NB4 (cell line): ENCODE data around the gene BTF3.
"Not testable (repeated sequence)": the region's sequence is repeated elsewhere in the genome, so short reads cannot be mapped to it uniquely, and the experiment has no call there.

ENCODE experiments used
- DNase-seq: peaks from one replicate; pipeline ENCODE4 v3.0.0; 2010; ENCODE audit warnings: low read depth
- H3K4me3 ChIP-seq: one replicate; pipeline ENCODE4 v1.5.1; 2011; ENCODE audit warnings: mild to moderate bottlenecking, low read depth, low read length, moderate library complexity
- CTCF ChIP-seq: IDR thresholded peaks from one replicate; pipeline ENCODE4 v1.5.1; 2012; ENCODE audit warnings: low read depth, low read length
- MAX ChIP-seq: IDR thresholded peaks from 2 replicates; pipeline ENCODE4 v1.6.1; 2011; ENCODE audit warnings: low read depth, low read length
- MYC ChIP-seq: IDR thresholded peaks from 2 replicates; pipeline ENCODE4 v1.6.1; 2011; ENCODE audit warnings: low read depth, low read length
- POLR2A ChIP-seq: IDR thresholded peaks from 2 replicates; pipeline ENCODE4 v1.6.1; 2011; ENCODE audit warnings: mild to moderate bottlenecking; ENCODE audit not compliant: insufficient read length; ENCODE audit errors: extremely low read depth

Gene BTF3

GRCh38 chr5:73451224-73452130 lies 46.8 kb upstream of the BTF3 start:
- peak; percentile 51 for DNase-seq
- H3K4me3 ChIP-seq = no peak overlapping the region
- TF ChIP-seq MYC (no peak), CTCF (peak; percentile 38)

GRCh38 chr5:73452215-73452614 lies 46.0 kb upstream of the BTF3 start:
- no peak for DNase-seq
- no peak overlapping the region for H3K4me3 ChIP-seq
- TF ChIP-seq MAX = no peak
- no peak for TF ChIP-seq POLR2A
- TF ChIP-seq CTCF = no peak
- TF ChIP-seq MYC = no peak

- DNase-seq = peak; percentile 44
- H3K4me3 ChIP-seq = no peak overlapping the region
- TF ChIP-seq MAX (peak; percentile 76), POLR2A (no peak), CTCF (peak; percentile 80)
Measured at GRCh38 chr5:73454379-73455036, 43.7 kb upstream of the BTF3 start.

- H3K4me3 ChIP-seq, DNase-seq: not testable (repeated sequence)
Measured at GRCh38 chr5:73456462-73456861, 41.8 kb upstream of the BTF3 start.

GRCh38 chr5:73459366-73459765 lies 38.9 kb upstream of the BTF3 start:
- no peak overlapping the region for H3K4me3 ChIP-seq
- no peak for TF ChIP-seq MYC
- no peak for TF ChIP-seq MAX
- no peak for TF ChIP-seq CTCF
- no peak for TF ChIP-seq POLR2A
- no peak for DNase-seq

GRCh38 chr5:73460133-73460532 lies 38.1 kb upstream of the BTF3 start:
- DNase-seq = no peak
- TF ChIP-seq MYC = no peak
- no peak for TF ChIP-seq POLR2A
- no peak for TF ChIP-seq MAX
- TF ChIP-seq CTCF = no peak
- no peak overlapping the region for H3K4me3 ChIP-seq
